Globus pallidus (tissue), 1 donor: ENCODE measurements around the gene STEAP2.
"Not testable (repeated sequence)": the region's sequence is repeated elsewhere in the genome, so short reads cannot be mapped to it uniquely, and the experiment has no call there.

ENCODE experiments used
- DNase-seq: peaks from one replicate; pipeline ENCODE4 v3.0.0-alpha.2; 2015; ENCODE audit warnings: low spot score

Gene STEAP2

DNA sequence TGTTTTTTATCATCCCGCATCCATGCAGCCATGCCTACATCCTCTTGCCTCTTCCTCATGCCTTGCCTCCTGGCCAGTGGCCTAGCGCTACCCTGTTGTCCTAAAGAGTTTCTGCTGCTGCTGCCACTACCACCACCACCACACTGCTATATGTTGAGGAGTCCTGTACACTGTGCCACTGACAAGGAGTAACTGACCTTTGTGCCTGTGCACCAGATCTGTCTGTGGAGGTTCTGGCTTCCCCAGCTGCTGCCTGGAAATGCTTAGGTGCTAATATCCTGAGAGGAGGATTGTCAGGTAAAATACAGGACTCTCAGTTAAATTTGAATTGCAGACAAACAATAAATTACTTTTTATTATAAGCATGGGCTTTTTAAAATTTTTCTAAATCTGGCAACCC lies 26.5 kb downstream of the STEAP2 start:
- no peak for DNase-seq

DNA sequence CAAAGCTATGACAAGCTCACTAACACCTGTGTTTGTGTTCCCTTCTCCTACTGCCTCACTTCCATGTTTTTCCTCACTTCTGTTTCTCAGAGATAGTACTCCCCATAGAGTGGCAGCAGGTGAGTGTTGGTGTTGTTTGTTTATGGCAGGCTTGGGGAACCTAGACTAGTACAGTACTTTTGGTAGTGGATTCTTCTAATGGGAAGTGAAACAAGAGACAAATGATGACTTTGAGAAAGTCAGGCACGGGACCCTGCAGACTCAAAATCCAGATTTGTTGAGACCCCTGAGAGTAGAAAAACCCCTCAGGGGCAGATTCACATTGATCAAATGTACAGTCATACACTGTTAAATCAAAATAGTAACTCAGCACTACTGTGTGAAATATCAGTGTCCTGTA lies 27.0 kb downstream of the STEAP2 start:
- DNase-seq: no peak

DNA sequence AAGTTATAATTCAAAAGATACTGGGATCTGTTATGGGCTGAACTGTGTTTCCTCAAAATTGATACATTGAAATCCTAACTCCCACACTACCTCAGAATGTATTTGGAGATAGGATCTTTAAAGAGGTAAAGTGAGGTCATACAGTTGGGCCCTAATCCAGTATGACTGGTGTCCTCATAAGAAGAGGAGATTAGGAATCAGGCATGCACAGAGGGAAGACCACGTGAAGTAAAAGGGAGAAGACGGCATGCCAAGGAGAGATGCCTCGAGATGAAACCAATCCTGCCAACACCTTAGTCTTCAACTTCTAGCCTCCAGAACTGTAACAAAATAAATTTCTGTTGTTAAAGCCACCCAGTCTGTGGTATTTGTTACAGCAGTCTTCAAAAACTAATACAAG lies 27.5 kb downstream of the STEAP2 start:
- no peak for DNase-seq

DNA sequence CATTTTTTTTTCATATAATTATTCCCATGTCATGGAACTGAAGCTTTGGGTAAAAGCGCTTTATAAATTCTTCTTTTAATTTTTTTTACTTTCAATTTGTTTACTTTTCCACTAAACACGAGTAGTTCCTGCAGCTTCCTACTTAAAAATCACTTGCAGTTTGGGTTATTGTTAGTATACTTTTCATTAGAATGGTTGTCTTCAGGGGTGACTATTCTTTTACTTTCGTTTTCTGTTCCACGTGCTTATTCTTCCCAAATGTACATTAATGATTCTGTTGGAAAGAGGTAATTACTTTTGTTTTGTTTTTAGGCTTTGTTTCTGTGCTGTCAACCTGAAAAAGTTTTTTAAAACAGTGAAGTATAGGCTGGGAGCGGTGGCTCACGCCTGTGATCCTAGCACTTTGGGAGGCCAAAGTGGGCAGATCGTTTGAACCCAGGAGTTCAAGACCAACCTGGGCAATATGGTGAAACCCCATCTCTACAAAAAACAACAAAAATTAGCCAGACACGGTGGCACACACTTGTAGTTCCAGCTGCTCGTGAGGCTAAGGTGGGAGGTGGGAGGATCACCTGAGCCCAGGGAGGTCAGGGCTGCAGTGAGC lies 28.2 kb downstream of the STEAP2 start:
- DNase-seq: no peak

DNA sequence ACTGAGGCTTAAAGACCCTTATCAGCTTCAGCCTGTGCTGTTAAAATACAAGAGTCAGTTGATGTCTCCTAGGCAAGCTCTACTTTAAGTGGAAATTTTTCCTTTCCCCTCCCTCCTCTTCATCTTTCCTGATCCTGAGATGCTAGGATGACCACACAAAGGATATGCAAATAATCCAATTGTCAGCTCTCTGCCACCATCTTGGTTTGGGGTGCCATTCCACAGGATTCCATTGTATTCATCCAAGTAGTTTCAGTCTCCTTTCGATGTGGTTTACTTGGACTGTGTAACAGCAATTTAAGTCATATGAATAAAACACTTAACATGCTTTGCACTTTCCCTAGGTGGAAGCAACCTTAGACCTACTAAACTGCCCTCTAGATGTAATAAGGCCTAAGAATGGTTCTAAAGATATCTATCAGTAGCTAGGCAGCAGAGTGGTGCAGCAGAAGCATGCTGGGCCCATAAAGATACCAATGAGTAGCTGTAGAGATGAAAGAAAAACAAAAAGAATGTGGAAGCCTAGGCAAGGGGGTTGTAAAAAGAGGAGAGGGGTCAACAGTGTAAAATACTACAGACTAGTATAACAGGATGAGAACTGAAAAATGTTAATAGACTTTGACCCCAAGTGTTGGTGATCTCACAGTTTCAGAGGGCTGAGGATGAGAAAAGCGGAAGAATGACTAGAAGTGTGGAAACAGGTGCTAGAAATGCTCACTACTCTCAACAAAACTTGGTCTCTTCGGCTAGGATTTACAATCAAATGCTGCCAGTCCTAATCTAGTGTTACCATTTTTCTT lies 31.0 kb downstream of the STEAP2 start:
- no peak for DNase-seq

DNA sequence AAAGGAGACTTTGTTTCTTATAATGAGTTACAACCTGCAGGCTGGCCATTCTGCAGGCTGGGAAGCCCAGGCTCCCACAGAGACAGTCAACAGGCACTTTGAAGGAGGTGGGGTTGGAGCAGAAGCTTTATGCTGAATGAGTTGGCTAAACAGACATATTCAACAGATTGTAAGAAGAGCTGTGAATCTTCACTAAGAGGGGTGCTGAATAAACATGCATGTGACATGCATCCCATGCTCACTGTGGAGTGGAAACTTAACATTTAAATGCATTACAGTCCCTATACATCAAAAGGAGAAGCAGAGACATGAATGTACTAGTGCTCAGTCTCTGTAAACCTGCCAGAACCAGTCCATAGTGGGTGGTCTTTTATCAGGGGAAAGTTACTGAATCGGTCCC lies 32.0 kb downstream of the STEAP2 start:
- DNase-seq: no peak

DNA sequence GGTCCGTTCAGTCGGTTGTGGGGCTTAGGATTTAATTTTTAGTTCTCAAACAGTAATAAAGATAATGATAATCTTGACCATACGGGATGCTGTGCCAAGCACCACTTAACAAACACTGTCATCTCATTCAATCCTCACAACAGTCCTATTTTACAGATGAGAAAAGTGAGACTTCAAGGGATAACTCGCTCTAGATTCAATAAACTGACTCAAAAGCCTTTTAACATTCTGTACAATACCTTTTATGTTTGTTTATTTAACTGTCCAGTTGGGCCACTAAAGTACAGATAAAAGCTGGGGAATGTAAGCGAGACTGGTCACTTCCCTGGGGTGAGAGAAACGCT lies 33.0 kb downstream of the STEAP2 start:
- DNase-seq: no peak

DNA sequence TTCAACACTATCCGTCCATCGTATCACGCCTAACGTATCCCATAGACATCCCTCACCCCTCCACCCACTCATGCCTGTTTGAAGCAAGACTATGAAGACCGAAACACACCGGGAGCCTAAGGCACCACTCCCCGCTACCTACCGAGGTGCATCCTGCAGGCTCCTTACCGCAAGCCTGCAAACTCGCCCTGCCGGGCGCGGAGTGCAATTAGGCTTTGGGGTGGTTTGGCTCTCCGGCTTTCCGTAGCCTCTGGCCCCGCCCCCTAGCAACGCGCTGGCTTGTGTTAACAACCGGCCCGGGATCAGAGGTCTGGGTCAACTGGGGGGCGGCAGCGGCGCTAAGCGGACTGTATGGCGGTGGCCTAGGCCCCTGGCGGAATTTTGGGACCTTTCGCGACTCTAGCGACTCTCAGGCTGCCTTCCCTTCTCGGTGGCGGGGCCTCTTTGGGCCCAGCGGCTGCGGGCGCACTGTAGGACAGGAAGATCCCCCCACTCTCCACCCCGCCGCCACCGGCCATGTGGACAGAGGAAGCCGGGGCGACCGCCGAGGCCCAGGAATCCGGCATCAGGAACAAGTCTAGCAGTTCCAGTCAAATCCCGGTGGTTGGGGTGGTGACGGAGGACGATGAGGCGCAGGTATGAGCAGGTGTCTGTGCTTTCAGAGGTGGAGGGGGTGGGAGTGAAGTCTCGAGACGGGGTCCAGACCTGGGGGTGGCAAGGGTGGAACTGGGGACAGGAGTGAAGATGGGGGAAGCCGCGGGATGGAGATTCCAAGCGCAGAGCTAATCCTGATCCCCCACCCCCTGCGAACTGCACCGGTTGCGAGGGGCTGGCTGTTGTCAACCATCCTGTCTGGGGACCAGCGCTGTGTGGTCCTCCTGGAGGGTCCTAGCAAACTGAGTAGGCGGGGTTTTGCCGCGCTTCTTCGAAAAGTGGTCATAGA lies 33.6 kb downstream of the STEAP2 start, which contains the start of gene CFAP69:
TSS of gene CFAP69 (plus strand) at position 266 of the 943 bp plus-strand sequence. CDS start at position 517, 251 bp downstream.
- peak; percentile 84 for DNase-seq

DNA sequence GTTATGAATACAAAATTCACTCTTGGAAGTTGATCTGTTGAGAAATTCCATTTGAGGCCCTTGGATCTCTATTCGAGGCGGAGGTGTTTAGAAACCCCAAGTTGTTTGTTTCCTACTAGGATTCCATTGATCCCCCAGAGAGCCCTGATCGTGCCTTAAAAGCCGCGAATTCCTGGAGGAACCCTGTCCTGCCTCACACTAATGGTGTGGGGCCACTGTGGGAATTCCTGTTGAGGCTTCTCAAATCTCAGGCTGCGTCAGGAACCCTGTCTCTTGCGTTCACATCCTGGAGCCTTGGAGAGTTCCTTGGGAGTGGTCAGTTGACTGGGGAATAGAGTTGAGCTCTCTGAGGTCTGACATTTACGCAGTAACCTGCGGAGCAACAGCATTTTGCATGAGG lies 34.6 kb downstream of the STEAP2 start:
- no peak for DNase-seq

DNA sequence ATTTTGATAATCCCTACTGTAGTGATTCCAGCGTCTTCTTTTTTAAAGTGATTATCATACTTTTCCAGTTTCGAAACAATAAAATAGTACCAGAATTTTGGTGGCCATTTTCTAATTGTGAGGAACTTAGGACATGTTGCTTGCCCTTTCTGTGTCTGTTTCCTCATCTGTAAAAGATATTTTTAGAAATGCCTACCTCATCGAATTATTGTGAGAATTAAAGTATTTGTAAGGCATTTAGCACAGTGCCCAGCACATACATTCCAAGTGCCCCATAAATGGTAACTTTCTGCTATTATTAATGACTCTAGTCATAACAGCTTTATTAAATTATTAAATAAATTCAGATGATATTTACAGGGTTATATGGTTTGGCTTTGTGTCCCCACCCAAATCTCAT lies 37.2 kb downstream of the STEAP2 start:
- DNase-seq: no peak

DNA sequence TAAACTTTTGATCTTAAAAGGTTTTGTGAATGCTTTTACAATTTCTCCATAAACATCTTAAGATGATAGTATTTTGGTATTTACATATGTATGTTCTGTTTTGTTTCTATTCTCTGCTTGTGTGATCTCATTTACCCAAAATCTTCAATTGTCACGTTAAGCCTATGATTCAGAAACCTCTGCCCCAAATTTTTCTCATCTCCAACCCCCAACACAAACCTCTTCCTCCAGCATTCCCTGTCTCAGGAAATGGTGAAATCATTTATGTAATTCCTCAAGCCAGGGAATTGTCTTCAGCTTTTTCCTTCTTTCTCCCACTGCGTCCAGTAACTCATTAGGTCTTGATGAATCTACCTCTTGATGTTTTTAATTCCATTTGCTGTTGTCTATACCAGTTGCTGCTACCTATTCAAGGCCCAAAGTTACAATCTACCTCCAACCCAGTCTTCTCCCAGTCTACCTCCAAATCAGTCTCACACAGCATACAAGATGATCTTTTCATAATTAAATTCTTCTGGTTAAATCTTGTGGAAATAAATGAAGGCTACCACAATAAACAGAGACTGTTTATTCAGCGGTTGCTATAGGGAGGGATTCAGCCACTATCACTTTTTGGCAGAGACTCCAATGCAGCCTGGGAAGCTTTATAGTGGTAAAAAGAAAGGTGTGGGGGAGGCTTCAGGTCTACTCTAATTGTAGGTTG lies 39.2 kb downstream of the STEAP2 start:
- no peak for DNase-seq

DNA sequence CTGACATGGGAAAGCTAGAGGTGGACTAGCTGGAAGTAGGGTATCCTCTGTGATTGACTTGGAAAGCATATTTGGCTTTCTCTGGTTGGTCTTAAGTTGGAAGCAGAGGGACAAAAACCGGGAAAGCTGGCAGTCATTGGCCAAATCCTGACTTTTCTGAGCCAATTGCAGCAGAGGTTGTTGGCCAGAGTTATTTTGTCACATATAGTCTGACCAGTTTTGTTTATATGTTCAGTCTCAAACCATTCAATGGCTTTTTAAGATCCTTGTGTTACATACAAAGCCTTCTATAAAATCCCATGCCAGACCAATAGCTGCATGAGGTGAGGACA lies 39.7 kb downstream of the STEAP2 start:
- no peak for DNase-seq

DNA sequence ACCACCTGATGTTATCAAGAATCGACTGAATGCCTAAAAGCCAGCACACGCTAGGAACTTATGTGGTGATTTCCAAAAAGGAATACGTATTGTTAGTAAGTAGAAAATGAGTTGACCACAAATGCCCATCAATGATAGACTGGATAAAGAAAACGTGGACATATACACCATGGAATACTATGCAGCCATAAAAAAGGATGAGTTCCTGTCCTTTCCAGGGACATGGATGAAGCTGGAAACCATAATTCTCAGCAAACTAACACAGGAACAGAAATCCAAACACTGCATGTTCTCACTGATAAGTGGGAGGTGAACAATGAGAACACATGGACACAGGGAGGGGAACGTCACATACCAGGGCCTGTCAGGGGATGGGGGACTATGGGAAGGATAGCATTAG lies 44.5 kb downstream of the STEAP2 start:
- DNase-seq: not testable (repeated sequence)

DNA sequence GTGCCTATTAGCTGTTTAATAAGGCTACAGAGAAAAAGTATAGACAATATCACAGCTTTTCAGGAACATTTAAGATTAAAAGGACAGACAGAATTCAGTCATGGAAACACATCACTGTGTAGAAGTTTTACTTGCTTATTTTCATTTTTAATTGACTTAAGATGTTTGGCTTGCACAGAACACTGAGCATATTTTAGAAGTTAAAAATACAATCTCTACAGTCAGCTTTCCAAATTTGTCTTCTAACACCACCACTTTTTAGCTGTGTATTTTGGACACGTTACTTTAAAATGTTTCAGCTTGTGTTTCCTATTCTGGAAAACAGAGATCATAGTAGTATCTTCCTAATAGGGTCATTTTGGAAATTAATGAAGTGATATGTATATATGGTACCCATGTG lies 45.2 kb downstream of the STEAP2 start:
- DNase-seq: no peak

DNA sequence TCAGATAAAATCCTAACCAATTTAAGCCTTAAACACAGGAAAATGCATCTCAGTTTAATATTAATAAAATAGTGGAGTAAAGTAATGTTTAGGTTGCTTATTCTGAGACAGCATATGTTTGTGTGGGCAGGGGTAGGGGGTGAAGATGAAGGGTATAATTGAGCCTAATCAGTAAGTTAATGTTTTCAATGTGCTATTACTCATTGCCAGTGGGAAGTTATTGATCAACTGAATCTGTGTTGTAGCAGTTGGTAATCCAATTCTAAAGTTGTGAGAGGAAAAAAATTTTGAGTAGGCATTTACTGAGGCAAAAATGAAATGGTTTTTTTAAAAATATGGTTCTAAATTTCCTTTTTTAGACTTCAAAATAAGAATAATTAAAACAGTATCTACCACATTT lies 49.9 kb downstream of the STEAP2 start:
- no peak for DNase-seq

DNA sequence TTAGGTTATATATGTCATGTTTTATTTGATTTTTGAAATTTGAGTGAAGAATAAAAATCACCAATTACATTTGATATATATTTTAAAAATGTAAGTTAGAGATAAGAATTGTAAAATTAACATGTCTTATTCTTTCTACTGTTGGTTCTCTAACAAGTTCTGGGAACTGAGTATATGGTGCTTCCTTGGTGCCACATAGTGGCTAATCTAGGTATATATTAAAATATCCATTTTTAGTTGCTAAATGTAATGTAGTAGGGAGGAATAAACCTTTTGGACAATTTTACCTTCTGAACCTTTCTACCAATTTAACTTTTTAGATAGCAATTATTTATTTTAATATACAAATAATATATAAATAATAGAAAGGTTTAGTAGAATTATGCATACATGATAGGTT lies 50.9 kb downstream of the STEAP2 start:
- DNase-seq: no peak

DNA sequence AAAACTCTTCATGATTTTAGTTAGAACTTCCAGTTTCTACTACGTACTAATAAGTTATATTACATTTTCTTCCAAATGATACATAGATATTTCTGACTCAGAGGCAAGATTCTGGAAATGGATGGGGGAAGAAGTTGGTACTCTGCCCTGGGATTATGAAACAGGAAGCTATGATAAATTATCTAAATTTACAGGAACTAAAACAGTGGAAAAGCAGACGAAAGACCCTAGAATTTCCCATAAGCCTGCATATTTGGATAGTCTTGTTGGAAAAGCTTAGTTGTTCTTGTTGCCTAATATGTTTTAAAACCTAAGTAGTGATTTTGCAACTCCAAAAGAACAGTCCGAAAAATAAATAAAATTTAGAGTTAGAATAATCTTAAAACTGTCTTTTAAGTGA lies 55.3 kb downstream of the STEAP2 start:
- no peak for DNase-seq

DNA sequence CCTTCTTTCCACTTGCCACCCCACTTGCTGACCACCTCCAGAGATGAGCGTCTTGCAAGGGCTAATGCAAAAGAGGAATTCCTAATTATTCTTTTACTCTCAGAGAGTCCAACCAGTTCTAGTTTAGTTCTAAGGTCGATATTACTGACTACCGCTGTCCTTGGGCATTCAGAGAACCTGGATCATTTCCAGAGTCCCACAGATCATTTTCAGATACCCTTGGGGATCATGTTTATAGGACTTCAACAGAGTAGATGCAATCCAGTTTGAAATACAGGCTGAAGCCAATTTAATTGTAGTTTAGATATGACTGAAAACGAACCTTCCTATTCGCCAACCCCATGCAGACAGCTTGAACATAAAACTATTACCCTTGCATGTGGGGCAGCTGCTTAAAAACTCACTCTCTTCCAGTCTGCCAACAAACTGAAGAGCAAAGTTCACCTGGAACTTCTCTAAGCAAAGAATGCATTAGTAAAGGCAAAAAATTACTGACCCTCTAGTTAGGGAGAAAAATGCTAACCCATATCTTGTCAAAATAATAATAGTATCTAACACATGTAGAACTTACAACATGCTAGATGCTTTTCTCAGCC lies 55.8 kb downstream of the STEAP2 start:
- DNase-seq: no peak

DNA sequence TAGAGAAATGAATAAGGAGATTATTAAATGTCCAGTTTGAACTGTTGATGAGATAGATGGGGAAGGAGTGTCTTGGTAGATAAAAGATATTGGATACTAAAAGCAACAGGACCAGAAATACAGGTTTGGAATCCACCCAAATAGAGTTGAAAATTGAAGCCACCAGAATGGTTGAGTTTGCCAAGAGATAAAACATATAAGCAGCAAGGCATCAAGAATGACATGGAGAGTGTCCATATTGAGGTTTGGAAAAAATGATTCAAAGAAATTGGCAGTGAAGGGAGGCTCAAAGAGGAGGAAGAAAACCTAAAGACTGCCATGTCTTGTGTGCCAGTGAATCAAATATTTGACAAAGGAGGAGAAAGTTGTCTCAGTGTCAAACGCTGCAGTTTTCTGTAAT lies 57.6 kb downstream of the STEAP2 start:
- DNase-seq: no peak

DNA sequence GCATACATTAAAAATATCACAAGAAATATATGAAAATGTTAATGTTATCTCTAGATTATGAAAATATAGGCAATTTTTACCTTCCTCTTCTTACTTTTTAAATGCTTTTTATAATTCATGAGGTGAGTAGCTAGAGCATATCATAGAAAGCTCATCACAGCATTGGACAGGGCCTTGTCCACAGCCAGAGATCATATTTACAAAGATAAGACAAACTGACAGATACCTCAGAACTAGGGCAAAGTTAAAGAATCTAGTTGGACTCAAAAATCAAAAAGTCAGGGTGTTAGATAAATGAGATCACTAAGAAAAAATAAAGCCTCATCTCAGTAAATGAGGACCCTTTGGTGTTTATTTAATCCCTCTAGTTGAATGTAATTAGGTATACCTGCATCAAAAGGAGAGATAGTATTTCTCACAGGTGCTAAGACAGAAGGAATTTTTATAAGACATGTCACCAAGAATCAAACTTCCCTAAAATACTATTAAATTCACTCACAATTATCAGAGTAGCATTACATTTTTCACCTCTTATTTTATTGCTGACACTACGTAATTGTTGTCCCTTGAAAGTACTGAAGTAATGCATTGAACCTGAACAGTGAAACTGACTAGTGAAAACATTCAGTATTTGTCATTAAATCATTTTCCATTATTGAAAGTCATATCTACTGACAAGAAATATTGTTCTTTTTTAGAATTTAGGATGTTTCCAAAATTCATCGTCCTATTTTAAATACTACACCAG lies 59.1 kb downstream of the STEAP2 start:
- no peak for DNase-seq

DNA sequence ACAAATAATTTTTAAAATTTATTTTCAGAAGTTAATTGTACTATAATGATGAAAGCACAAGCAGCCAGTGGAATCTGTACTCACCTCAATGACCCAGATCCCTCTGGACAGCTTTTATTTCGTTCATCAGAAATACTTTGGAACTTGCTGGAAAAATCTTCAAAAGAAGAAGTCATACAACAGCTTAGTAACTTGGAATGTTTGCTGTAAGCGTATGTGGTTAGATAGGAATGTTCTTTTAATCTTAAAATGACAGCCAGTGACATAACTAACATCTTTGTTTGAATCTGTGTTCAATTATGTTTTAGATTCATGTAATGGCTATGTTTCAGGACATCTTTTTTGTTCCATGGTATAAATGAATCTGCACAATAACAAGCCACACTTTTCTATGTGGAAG lies 60.2 kb downstream of the STEAP2 start:
- DNase-seq: no peak
